ENCODE measurements around the gene NEDD4L.

Gene NEDD4L

DNA sequence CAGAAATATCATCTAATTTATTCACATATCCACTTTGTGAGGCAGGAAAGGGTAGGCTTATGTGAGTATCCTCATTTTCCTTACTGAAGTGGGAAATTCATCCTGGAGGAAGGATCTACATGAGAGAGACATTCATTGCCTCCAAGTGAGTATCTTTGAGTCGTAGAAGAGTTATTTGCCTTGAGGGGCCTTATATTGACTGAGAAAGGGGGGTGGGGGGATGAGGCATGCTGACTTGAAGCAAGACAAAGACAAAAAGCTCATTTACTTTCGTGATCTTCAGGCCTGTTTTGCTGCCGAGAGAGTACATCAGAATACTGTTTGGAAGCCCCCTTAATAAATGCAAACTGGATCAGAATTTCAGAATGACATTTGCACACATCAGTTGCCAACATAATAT lies 17.6 kb upstream of the NEDD4L start:
- H3K4me3 ChIP-seq (ENCODE audit: control insufficient read depth, low read depth, low read length) = no peak overlapping the region
- DNase-seq (ENCODE audit: low read depth) = no peak
- TF ChIP-seq, protein P1, sequence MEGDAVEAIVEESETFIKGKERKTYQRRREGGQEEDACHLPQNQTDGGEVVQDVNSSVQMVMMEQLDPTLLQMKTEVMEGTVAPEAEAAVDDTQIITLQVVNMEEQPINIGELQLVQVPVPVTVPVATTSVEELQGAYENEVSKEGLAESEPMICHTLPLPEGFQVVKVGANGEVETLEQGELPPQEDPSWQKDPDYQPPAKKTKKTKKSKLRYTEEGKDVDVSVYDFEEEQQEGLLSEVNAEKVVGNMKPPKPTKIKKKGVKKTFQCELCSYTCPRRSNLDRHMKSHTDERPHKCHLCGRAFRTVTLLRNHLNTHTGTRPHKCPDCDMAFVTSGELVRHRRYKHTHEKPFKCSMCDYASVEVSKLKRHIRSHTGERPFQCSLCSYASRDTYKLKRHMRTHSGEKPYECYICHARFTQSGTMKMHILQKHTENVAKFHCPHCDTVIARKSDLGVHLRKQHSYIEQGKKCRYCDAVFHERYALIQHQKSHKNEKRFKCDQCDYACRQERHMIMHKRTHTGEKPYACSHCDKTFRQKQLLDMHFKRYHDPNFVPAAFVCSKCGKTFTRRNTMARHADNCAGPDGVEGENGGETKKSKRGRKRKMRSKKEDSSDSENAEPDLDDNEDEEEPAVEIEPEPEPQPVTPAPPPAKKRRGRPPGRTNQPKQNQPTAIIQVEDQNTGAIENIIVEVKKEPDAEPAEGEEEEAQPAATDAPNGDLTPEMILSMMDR (IDR thresholded peaks at IDR 0.05; ENCODE audit: control insufficient read depth, insufficient read depth, low read depth, low read length, missing control alignments) = no peak

DNA sequence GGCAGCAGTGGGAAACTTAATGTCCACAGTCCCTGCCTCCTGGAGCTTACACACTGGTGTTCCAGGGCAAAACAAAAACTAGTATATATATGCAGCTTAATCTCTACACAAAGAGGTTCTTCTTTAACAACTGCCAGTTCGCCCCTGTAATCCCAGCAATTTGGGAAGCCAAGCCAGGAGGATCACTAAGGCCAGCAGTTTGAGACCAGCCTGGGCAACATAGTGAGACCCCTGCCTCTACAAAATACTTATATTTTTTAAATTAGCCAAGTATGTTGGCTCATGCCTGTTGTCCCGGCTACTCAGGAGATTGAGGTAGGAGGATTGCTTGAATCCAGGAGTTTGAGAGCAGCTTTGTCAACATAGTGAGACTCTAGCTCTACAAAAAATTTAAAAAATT lies 17.2 kb upstream of the NEDD4L start:
- no peak overlapping the region for H3K4me3 ChIP-seq (ENCODE audit: control insufficient read depth, low read depth, low read length)
- TF ChIP-seq, protein P1 (IDR thresholded peaks at IDR 0.05; ENCODE audit: control insufficient read depth, insufficient read depth, low read depth, low read length, missing control alignments) = no peak
- DNase-seq (ENCODE audit: low read depth) = no peak

- TF ChIP-seq, protein P1 (IDR thresholded peaks at IDR 0.05; ENCODE audit: control insufficient read depth, insufficient read depth, low read depth, low read length, missing control alignments) = no peak
Measured at GRCh38 chr18:58027341-58027740, 16.7 kb upstream of the NEDD4L start.

GRCh38 chr18:58028109-58028784 lies 15.8 kb upstream of the NEDD4L start:
- no peak overlapping the region for H3K4me3 ChIP-seq (ENCODE audit: control insufficient read depth, low read depth, low read length)
- no peak for DNase-seq (ENCODE audit: low read depth)
- TF ChIP-seq, protein P1 (IDR thresholded peaks at IDR 0.05; ENCODE audit: control insufficient read depth, insufficient read depth, low read depth, low read length, missing control alignments) = no peak

More at GRCh38 chr18:58027341-58027740, 16.7 kb upstream of the NEDD4L start:
- no peak overlapping the region for H3K4me3 ChIP-seq (ENCODE audit: control insufficient read depth, low read depth, low read length)
- DNase-seq (ENCODE audit: low read depth) = no peak

DNA sequence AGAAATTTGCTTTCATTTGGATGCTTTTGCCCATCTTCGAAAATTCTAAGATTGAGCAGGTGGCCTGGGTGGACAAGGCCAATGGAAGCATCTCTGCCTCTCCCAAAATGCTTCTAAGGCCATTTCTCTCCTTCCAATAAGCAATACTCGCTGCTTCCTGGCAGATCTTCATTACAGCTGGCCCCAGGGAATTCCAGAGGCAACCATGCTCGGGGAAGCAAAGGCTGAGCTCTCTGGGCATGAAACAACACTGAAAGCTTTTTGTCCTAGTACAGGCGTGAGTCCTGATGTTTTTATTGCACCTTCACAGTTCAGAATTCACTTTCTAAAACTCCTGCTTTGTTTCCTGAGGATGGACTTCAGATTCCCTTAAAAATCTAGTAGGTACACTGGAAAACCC lies 11.8 kb upstream of the NEDD4L start:
- no peak for DNase-seq (ENCODE audit: low read depth)
- TF ChIP-seq, protein P1 (IDR thresholded peaks at IDR 0.05; ENCODE audit: control insufficient read depth, insufficient read depth, low read depth, low read length, missing control alignments) = no peak
- no peak overlapping the region for H3K4me3 ChIP-seq (ENCODE audit: control insufficient read depth, low read depth, low read length)

DNA sequence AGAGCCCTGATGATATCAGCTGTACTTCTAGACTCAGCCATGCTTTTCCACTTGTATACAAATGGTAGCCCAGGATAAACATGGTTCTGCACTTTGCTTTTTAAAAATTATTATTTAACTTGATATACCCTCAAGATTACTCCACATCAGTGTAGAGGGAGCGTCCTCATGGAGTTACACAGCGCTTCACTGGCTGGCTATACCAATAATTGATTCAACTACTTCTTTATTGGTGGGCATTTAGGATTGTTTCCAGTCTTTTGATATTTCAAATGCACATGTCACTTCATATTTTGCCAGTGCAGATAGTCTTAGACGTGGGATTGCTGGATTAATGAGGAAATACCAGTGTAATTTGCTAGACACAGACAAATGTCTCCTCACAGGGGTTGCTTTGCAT lies 10.8 kb upstream of the NEDD4L start:
- TF ChIP-seq, protein P1 (IDR thresholded peaks at IDR 0.05; ENCODE audit: control insufficient read depth, insufficient read depth, low read depth, low read length, missing control alignments) = no peak
- no peak overlapping the region for H3K4me3 ChIP-seq (ENCODE audit: control insufficient read depth, low read depth, low read length)
- no peak for DNase-seq (ENCODE audit: low read depth)

Measured in AG09309 (cell line).